NCI-H1417 (cell line): ENCODE measurements around the gene NR1I2.

Source experiments
- DNase-seq, 3 experiments: peaks; one replicate each; lab custom pipeline; 2025; lab: John Stamatoyannopoulos, UW

The NR1I2 gene

GRCh38 chr3:119779731-119780383 lies 2.0 kb upstream of the NR1I2 start:
- no peak for DNase-seq

GRCh38 chr3:119782460-119782859 lies 559 bp downstream of the NR1I2 start:
- no peak for DNase-seq

GRCh38 chr3:119783255-119783654 lies 1.4 kb downstream of the NR1I2 start:
- no peak for DNase-seq

- no peak for DNase-seq
These were observed 2.0 kb downstream of the NR1I2 start for GRCh38 chr3:119783883-119784282.

- DNase-seq: no peak
These were observed 4.5 kb downstream of the NR1I2 start for GRCh38 chr3:119786409-119786808.

- DNase-seq: no peak
These were observed 8.5 kb downstream of the NR1I2 start for GRCh38 chr3:119790369-119790768.

GRCh38 chr3:119792270-119792669 lies 10.4 kb downstream of the NR1I2 start:
- DNase-seq: no peak

- no peak for DNase-seq
These were observed 12.5 kb downstream of the NR1I2 start for GRCh38 chr3:119794401-119794800.

GRCh38 chr3:119794971-119795612 lies 13.2 kb downstream of the NR1I2 start:
- no peak for DNase-seq

- no peak for DNase-seq
These were observed 13.9 kb downstream of the NR1I2 start for GRCh38 chr3:119795849-119796248.

- DNase-seq: no peak
These were observed 14.5 kb downstream of the NR1I2 start for GRCh38 chr3:119796368-119796767.

- no peak for DNase-seq
These were observed 14.9 kb downstream of the NR1I2 start for GRCh38 chr3:119796785-119797184.

- peak in 2 of 3 experiments; percentile 10 to 49 for DNase-seq
These were observed 18.9 kb downstream of the NR1I2 start for GRCh38 chr3:119800844-119801243.

GRCh38 chr3:119808244-119808643 lies 26.3 kb downstream of the NR1I2 start:
- no peak for DNase-seq

- no peak for DNase-seq
These were observed 26.9 kb downstream of the NR1I2 start for GRCh38 chr3:119808843-119809242.

GRCh38 chr3:119809249-119810017 lies 27.5 kb downstream of the NR1I2 start:
- DNase-seq: no peak

GRCh38 chr3:119810018-119810435 lies 28.1 kb downstream of the NR1I2 start:
- peak in 1 of 3 experiments; percentile 10 for DNase-seq

- no peak for DNase-seq
These were observed 30.7 kb downstream of the NR1I2 start for GRCh38 chr3:119812491-119813058.

GRCh38 chr3:119815716-119816115 lies 33.8 kb downstream of the NR1I2 start:
- no peak for DNase-seq

- no peak for DNase-seq
These were observed 35.2 kb downstream of the NR1I2 start for GRCh38 chr3:119817071-119817470.

GRCh38 chr3:119817583-119818363 lies 35.9 kb downstream of the NR1I2 start:
- DNase-seq: peak in 1 of 3 experiments; percentile 32

- no peak for DNase-seq
These were observed 37.0 kb downstream of the NR1I2 start for GRCh38 chr3:119818937-119819336.
